Activated CD4-positive, alpha-beta T cell treated with anti-CD3 and anti-CD28 coated beads, Interleukin-2, amount 10 ng/mL, durations not matched to agents 7 days and 5 days (primary cell): ENCODE measurements around the gene FUT9. TPM values are rescaled to one million over a fixed set of nuclear protein-coding genes. Genes with fewer than 3 reads are reported as not detected.

Source experiments
- CTCF ChIA-PET: fragments of 350-600 bp; sonication (Branson Sonifier 250); formaldehyde crosslinking; loops from one replicate; lab custom pipeline; 2021; ENCODE audit warnings: antibody characterized with exemption; lab: Charles Lee
- POLR2A ChIA-PET: fragments of 350-600 bp; sonication (Branson Sonifier 250); formaldehyde crosslinking; loops from one replicate; lab custom pipeline; 2021; ENCODE audit warnings: antibody characterized with exemption; lab: Charles Lee
- DNase-seq: peaks from one replicate; pipeline ENCODE4 v3.0.0-alpha.2; 2020
- H3K27ac Mint-ChIP-seq: one replicate; pipeline ENCODE4 v1.8.0; 2021; ENCODE audit warnings: mild to moderate bottlenecking, moderate library complexity, mixed read lengths
- H3K27me3 Mint-ChIP-seq: one replicate; pipeline ENCODE4 v1.8.0; 2021; ENCODE audit warnings: mixed read lengths
- H3K36me3 Mint-ChIP-seq: one replicate; pipeline ENCODE4 v1.8.0; 2021; ENCODE audit warnings: low read depth, mixed read lengths
- H3K4me1 Mint-ChIP-seq: one replicate; pipeline ENCODE4 v1.8.0; 2021; ENCODE audit warnings: mixed read lengths
- H3K4me3 Mint-ChIP-seq: one replicate; pipeline ENCODE4 v1.8.0; 2021; ENCODE audit warnings: mild to moderate bottlenecking, moderate library complexity, mixed read lengths
- H3K9me3 Mint-ChIP-seq: one replicate; pipeline ENCODE4 v1.8.0; 2021; ENCODE audit warnings: mixed read lengths
- total RNA-seq, 2 experiments: library from RNA; stranded (reverse); gene quantifications; one replicate each; pipeline ENCODE4 v1.2.3, GENCODE V29; 2021

Gene FUT9
- total RNA-seq, 2 experiments from 2014 or later, result not detected

DNA sequence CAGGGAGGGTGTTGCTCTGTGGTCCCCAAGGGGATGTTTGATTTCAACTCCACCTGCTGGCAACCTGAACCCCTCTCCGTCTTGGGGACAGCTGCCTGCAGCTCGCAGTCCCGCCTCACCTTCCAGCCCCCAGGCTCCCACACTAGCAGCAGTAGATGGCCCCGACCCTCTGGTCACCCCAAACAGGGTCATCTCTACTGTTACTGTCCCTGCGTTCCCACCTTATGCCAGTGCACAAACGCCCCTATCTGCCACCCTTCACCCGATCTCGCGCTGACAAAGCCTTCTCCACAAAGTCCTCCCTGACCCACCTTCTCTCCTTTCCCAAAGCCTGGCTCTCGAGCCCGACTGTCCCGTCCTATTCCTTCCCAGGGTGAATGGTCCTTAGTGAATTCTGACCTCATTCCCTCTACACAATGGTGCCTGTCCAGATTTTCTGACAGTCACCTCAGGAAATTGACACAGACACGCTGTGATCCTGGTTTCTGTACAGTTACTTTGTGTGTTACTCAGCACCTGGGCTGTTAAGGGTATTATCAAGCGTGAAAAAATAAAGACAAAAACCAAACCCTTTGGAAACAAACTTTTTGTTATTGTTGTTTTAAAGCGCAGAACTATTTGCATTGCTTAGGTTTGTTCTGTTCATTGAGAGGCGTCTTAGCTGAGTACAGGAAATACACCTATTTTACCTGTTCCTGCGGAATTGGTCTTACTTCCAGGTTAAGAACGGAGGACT is 728 bp downstream of the FUT9 start:
- POLR2A ChIA-PET, result no interaction called here
- Mint-ChIP-seq H3K4me3 (no peak overlapping the region), H3K36me3 (no peaks in the 10 kb centered on the region), H3K27ac (no peak overlapping the region), H3K27me3 (peaks cover 22% of the 10 kb centered on the region), H3K4me1 (no peaks in the 10 kb centered on the region), H3K9me3 (no peaks in the 10 kb centered on the region)
- no peak for DNase-seq
- CTCF ChIA-PET, result no interaction called here

DNA sequence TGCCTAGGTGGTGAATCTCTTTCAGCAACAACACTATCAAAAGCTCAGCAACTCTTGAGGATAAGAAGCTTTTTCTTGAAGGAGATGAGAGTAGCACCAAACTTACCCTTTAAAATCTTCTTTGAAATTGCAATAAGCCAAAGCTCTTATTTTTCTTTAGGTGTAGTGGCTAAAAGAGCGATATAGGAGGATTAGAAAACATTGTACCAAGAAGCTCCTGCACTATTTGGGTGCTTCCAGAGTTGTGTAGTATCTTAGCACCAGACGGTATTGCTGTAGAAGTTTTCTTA is 1.2 kb downstream of the FUT9 start:
- no peaks in the 10 kb centered on the region for H3K4me1 Mint-ChIP-seq
- POLR2A ChIA-PET, result no interaction called here
- no peak overlapping the region for H3K27ac Mint-ChIP-seq
- no peak overlapping the region for H3K4me3 Mint-ChIP-seq
- H3K36me3 Mint-ChIP-seq, result no peaks in the 10 kb centered on the region
- no peak for DNase-seq
- CTCF ChIA-PET, result no interaction called here
- peaks cover 22% of the 10 kb centered on the region for H3K27me3 Mint-ChIP-seq
- no peaks in the 10 kb centered on the region for H3K9me3 Mint-ChIP-seq

DNA sequence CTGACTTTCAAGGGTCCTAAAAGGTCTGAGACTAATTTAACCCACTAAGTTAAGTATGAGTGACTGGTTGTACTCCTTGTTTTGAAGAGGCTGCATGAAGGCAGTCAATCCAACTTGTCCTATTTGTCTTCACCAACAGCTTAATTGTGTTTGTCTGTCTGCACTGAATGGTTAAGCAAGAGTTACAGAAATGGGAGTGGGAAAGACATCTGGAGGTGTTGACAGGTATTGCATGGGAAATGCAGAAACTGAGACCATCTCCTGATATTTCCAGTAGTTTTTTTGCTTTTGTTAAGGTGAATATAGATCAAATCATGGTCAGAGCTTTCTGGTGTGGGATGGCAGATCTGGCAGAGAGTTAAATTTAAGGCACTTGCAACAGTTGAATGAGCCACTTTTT is 6.5 kb downstream of the FUT9 start:
- POLR2A ChIA-PET, result no interaction called here
- Mint-ChIP-seq H3K27ac (no peak overlapping the region), H3K9me3 (no peaks in the 10 kb centered on the region), H3K4me3 (no peak overlapping the region), H3K27me3 (no peaks in the 10 kb centered on the region), H3K4me1 (no peaks in the 10 kb centered on the region), H3K36me3 (no peaks in the 10 kb centered on the region)
- DNase-seq, result no peak
- CTCF ChIA-PET, result interaction anchor here (1.8 kb wide), 1 partner anchor 15 kb away, joined by 3 read pairs; no protein-coding TSS in a partner anchor

DNA sequence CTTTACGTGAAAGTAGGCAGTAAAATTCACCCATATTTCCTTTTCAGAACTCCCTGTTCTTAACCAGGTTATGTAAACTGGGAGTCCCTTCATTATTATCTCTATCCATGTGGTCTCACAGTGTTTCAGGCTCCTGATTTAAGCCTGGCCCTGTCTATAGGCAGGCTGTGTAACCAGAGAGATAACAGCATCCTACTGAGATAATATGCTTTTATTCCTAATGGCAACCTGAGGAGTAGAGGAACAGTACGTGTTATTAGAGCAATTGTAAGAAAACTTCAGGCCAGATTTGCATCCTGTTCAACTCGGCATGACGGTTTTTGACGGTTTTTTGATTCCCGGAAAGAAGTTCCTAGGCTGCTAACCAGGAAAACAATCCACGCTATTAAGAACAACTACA is 16.9 kb downstream of the FUT9 start:
- no peak for DNase-seq
- Mint-ChIP-seq H3K27ac (no peak overlapping the region), H3K4me1 (no peaks in the 10 kb centered on the region), H3K27me3 (no peaks in the 10 kb centered on the region), H3K36me3 (no peaks in the 10 kb centered on the region), H3K9me3 (no peaks in the 10 kb centered on the region), H3K4me3 (no peak overlapping the region)
- CTCF ChIA-PET, result no interaction called here
- POLR2A ChIA-PET, result no interaction called here

DNA sequence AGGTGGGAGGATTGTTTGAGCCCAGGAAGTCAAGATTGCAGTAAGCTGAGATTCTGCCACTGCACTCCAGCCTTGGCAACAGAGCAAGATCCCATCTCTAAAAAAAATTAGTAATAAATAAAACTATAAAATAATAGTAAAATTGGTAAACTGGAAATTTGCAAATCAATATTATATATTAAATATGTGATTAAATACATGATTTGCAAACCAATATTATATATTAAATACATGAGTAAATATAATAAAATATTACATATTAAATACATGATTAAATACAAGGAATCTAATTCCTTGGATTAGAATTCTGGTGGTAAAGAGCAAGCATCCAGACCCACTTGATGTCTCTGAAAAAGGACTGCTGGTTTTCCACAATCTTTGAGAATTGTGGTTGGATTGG is 35.8 kb downstream of the FUT9 start:
- no peaks in the 10 kb centered on the region for H3K9me3 Mint-ChIP-seq
- H3K36me3 Mint-ChIP-seq, result no peaks in the 10 kb centered on the region
- no peak overlapping the region for H3K27ac Mint-ChIP-seq
- no peak overlapping the region for H3K4me3 Mint-ChIP-seq
- ChIA-PET POLR2A (no interaction called here), CTCF (no interaction called here)
- no peaks in the 10 kb centered on the region for H3K27me3 Mint-ChIP-seq
- H3K4me1 Mint-ChIP-seq, result no peaks in the 10 kb centered on the region
- DNase-seq, result no peak

DNA sequence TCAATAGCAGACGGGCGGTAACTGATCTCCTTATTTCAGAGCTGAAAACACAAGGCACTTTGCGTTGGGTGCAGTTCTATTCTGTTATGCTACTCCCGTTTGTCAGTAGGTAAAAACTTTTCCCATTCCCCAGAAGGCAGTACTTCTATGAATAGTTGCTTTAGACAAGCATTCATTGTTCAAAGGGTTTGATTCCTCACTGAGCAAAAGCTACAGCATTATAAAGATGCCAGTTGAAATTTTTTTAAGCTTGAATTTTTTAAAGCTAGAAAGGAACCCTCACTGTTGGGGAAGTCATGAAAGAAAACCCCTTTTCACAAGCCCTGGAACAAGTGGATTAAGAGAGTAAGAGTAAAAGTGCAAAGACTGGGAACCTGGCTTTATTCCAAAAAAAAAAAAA is 42.3 kb downstream of the FUT9 start:
- Mint-ChIP-seq H3K4me1 (no peaks in the 10 kb centered on the region), H3K27me3 (no peaks in the 10 kb centered on the region), H3K27ac (no peak overlapping the region), H3K9me3 (no peaks in the 10 kb centered on the region), H3K4me3 (no peak overlapping the region), H3K36me3 (no peaks in the 10 kb centered on the region)
- POLR2A ChIA-PET, result no interaction called here
- no peak for DNase-seq
- CTCF ChIA-PET, result no interaction called here

DNA sequence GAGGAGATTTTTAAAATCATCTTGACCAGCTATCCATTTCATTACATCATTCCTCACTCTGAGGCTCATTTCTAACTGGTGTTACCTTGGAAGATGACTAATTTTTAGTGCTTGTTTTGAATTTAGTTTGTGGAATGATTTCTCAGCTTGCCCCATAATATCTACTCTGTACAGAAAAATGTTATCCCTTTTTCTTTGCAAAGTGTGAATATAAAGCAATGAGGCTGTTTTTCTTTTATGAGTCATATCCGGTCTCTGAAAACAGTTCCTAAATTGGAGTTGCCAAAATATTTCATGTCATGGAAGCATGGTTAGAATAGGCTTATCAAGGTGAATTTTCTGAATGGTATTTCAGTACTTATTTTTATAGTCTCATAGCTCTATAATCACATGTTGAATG is 43.8 kb downstream of the FUT9 start:
- H3K9me3 Mint-ChIP-seq, result no peaks in the 10 kb centered on the region
- no peaks in the 10 kb centered on the region for H3K36me3 Mint-ChIP-seq
- H3K4me1 Mint-ChIP-seq, result no peaks in the 10 kb centered on the region
- POLR2A ChIA-PET, result no interaction called here
- DNase-seq, result no peak
- no peaks in the 10 kb centered on the region for H3K27me3 Mint-ChIP-seq
- no peak overlapping the region for H3K4me3 Mint-ChIP-seq
- no peak overlapping the region for H3K27ac Mint-ChIP-seq
- CTCF ChIA-PET, result no interaction called here

DNA sequence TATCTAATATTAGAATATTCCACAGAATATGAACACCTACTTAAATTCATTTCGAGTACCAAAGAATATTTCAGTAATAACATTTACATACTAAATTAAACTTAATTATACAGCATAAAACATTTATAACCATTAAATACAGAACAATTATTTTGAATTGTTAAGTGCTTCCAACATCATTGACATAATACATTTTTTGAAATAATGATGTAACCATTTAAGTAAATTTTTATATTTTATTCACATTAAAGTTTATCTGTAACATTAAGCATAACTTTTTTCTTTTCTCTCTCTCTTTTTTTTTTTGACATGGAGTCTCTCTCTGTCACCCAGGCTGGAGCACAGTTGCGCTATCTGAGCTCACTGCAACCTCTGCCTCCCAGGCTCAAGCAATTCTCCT is 44.5 kb downstream of the FUT9 start:
- H3K36me3 Mint-ChIP-seq, result no peaks in the 10 kb centered on the region
- H3K4me3 Mint-ChIP-seq, result no peak overlapping the region
- H3K27ac Mint-ChIP-seq, result no peak overlapping the region
- H3K27me3 Mint-ChIP-seq, result no peaks in the 10 kb centered on the region
- CTCF ChIA-PET, result no interaction called here
- no peak for DNase-seq
- POLR2A ChIA-PET, result no interaction called here
- H3K9me3 Mint-ChIP-seq, result no peaks in the 10 kb centered on the region
- H3K4me1 Mint-ChIP-seq, result no peaks in the 10 kb centered on the region

DNA sequence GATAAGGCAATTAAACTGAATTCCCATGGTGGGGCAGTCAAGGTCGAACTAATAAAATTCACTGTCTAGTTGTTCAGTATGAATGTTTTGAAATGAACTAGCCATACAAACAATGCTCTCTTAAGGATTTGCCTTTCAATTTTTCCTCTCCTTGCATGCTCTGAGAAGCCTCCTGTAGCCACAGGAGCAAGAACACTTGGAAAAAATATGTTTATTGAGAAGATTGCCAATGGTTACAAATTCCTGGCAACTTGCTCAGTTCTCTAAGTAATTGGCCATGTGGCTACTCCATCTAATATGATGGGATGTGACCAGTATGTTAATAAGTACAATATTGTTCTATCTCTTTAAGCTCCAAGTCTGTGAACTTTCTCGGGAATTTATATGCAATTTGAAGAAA is 49.4 kb downstream of the FUT9 start:
- CTCF ChIA-PET, result interaction anchor here (0.6 kb wide), 1 partner anchor 267 kb away, joined by 3 read pairs; no protein-coding TSS in a partner anchor
- Mint-ChIP-seq H3K4me1 (no peaks in the 10 kb centered on the region), H3K36me3 (no peaks in the 10 kb centered on the region), H3K4me3 (no peak overlapping the region), H3K27ac (no peak overlapping the region), H3K9me3 (no peaks in the 10 kb centered on the region), H3K27me3 (no peaks in the 10 kb centered on the region)
- no peak for DNase-seq
- POLR2A ChIA-PET, result no interaction called here

DNA sequence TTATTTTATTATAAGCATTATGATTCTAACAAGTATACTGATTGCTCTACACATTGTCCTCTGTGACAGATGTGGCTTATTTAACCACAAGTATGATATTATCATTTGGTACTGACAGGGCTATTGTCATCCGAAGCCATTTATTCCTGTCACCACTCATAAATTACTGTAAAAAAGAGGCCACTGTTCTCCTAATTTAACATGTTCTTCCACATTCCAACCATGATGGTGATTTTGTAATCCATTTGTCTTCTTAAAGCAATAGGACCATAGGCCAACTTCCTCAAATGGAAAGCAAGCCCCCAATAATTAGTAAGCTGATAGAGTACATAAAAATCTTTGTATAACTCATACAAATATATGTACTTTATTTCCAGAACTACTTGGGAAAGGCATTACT is 50.6 kb downstream of the FUT9 start:
- Mint-ChIP-seq H3K9me3 (no peaks in the 10 kb centered on the region), H3K27ac (no peak overlapping the region), H3K4me3 (no peak overlapping the region), H3K36me3 (no peaks in the 10 kb centered on the region), H3K27me3 (no peaks in the 10 kb centered on the region), H3K4me1 (no peaks in the 10 kb centered on the region)
- ChIA-PET CTCF (no interaction called here), POLR2A (no interaction called here)
- DNase-seq, result no peak

DNA sequence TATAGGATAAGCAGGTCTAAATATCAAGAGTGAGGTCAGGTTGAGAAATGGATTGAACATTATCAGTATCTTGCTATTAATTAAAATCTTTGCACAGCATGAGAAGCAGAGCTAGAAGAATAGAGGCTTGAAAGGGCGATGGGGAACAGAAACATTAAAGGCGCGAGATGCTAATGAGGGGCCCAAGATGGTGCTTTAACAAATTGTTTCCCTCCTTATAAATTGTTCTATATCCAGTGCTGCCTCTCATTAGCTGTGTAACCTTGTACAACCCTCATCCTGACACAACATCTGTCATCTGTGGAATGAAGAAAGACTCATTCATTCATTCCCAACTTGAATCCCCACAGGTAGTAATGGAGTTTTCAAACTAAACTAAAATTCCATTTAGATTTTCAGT is 57.8 kb downstream of the FUT9 start:
- Mint-ChIP-seq H3K36me3 (no peaks in the 10 kb centered on the region), H3K27ac (no peak overlapping the region), H3K27me3 (no peaks in the 10 kb centered on the region), H3K4me1 (no peaks in the 10 kb centered on the region), H3K9me3 (no peaks in the 10 kb centered on the region), H3K4me3 (no peak overlapping the region)
- DNase-seq, result no peak
- ChIA-PET POLR2A (no interaction called here), CTCF (no interaction called here)

DNA sequence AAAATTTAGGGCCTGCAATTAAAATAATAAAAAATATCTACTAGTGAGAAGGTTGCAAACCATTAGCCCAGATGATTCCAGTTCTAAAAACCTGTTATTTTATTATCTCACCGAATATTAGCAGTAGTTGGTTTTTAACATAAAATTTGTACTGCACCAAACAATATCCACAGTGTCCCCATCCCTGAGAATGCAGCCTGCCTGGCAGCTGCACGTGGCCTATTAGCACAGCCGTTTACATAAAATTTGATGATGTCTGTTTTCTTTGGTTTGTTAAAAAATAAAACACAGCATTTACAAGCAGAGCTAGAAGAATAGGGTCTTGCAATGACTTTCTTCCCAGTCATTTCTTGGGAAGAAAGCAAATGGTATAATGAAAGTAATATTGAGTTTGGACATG is 58.2 kb downstream of the FUT9 start:
- H3K4me3 Mint-ChIP-seq, result no peak overlapping the region
- H3K27ac Mint-ChIP-seq, result no peak overlapping the region
- CTCF ChIA-PET, result interaction anchor here (0.6 kb wide), 1 partner anchor 175 kb away, joined by 4 read pairs; no protein-coding TSS in a partner anchor
- POLR2A ChIA-PET, result no interaction called here
- H3K36me3 Mint-ChIP-seq, result no peaks in the 10 kb centered on the region
- no peaks in the 10 kb centered on the region for H3K4me1 Mint-ChIP-seq
- no peaks in the 10 kb centered on the region for H3K9me3 Mint-ChIP-seq
- no peak for DNase-seq
- no peaks in the 10 kb centered on the region for H3K27me3 Mint-ChIP-seq

DNA sequence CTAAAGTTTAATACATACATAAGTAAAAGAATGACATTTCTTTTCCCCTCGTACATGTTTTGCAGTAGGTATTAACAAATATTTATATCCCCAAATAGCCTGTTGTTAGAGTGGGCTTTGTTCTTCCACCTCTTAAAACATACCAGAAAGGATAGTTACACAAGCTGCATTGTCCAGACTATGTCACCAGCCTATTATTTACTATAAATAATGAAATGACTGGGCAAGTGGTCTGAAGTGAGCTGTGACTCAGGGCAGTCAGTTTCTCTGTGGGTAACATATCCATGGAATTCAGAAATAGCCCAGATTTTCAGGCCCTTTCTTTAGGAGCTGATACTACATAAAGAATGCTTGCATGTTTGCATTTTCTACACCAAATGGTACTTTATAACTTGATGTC is 60.1 kb downstream of the FUT9 start:
- ChIA-PET CTCF (no interaction called here), POLR2A (no interaction called here)
- no peak overlapping the region for H3K4me3 Mint-ChIP-seq
- no peaks in the 10 kb centered on the region for H3K36me3 Mint-ChIP-seq
- DNase-seq, result no peak
- H3K27me3 Mint-ChIP-seq, result no peaks in the 10 kb centered on the region
- H3K9me3 Mint-ChIP-seq, result no peaks in the 10 kb centered on the region
- H3K4me1 Mint-ChIP-seq, result no peaks in the 10 kb centered on the region
- no peak overlapping the region for H3K27ac Mint-ChIP-seq

DNA sequence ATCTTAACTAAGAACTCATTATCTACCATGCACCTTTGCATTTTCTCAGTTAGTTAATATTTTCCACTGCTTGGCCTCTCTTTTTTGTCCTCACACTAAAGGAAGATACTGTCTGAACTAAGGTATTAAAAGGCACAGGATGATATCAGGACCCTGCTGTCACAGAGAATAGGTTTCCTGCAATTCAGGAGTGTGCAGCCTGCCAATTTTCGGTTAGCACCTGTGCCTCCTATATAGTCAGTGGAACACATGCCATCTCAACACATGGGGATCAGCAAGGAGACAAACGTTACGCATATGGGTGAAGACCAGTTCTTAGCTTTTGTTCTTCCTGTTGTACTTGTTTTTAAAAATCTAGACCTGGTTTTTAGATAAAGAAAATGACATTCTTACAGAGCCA is 71.0 kb downstream of the FUT9 start:
- no peak for DNase-seq
- ChIA-PET CTCF (no interaction called here), POLR2A (no interaction called here)
- Mint-ChIP-seq H3K36me3 (no peaks in the 10 kb centered on the region), H3K4me3 (no peak overlapping the region), H3K27ac (no peak overlapping the region), H3K4me1 (no peaks in the 10 kb centered on the region), H3K27me3 (no peaks in the 10 kb centered on the region), H3K9me3 (no peaks in the 10 kb centered on the region)
